Upper lobe of right lung (tissue), 1 donor: ENCODE results near the gene WFDC1. TPM values are rescaled to one million over a fixed set of nuclear protein-coding genes. Genes with fewer than 3 reads are reported as not detected.

Experiments used
- ATAC-seq: fragments of 200-7000 bp; cut with Tn5 transposase; one replicate; pipeline ENCODE4 v1.9.1; 2020; ENCODE audit warnings: mild to moderate bottlenecking, moderate library complexity
- DNase-seq: peaks from one replicate; pipeline ENCODE4 v3.0.0-alpha.2; 2020
- H3K27ac ChIP-seq: fragments of 200-600 bp; one replicate; pipeline ENCODE4 v1.8.0; 2022
- H3K27me3 ChIP-seq: fragments of 200-600 bp; one replicate; pipeline ENCODE4 v1.8.0; 2022; ENCODE audit warnings: mild to moderate bottlenecking
- H3K36me3 ChIP-seq: fragments of 200-600 bp; one replicate; pipeline ENCODE4 v1.8.0; 2022
- H3K4me1 ChIP-seq: fragments of 200-600 bp; one replicate; pipeline ENCODE4 v1.8.0; 2022
- H3K4me3 ChIP-seq: fragments of 200-600 bp; one replicate; pipeline ENCODE4 v1.8.0; 2022; ENCODE audit warnings: mild to moderate bottlenecking
- H3K9me3 ChIP-seq: fragments of 200-600 bp; one replicate; pipeline ENCODE4 v1.8.0; 2022
- CTCF ChIP-seq: fragments of 200-600 bp; IDR thresholded peaks from one replicate; pipeline ENCODE4 v1.8.0; 2022; ENCODE audit warnings: antibody characterized with exemption
- intact Hi-C: fragments of 100-400 bp; cut with DNase I; formaldehyde crosslinking; loops from one replicate; pipeline ENCODE4 v1.11.0; 2022
- total RNA-seq: library from RNA; stranded (reverse); fragmentation: NEBNext Ultra II Directional; extraction: Animal tissue kit (Norgen Biotek cat#: 25700); gene quantifications from one replicate; pipeline ENCODE4 v1.2.1, GENCODE V29; 2021
- donor health status: DM: no; HTN: yes; CAD: no; lungs with severe emphysema.

WFDC1 gene
- total RNA-seq, 1 donor from 2014 or later: 26.0 TPM

- Histone ChIP-seq H3K4me3 (no peak overlapping the region), H3K27me3 (no peaks in the 10 kb centered on the region), H3K4me1 (peaks cover 5% of the 10 kb centered on the region), H3K36me3 (no peaks in the 10 kb centered on the region), H3K27ac (no peak overlapping the region), H3K9me3 (no peaks in the 10 kb centered on the region)
- ATAC-seq (no peak), DNase-seq (peak; percentile 7)
- intact Hi-C loops: no loop called here
- no peak for TF ChIP-seq CTCF
Measured at GRCh38 chr16:84314373-84314772, 19.7 kb downstream of the WFDC1 start.

- H3K4me1 ChIP-seq: peaks cover 5% of the 10 kb centered on the region
- no peak for TF ChIP-seq CTCF
- H3K9me3 ChIP-seq: no peaks in the 10 kb centered on the region
- no peak overlapping the region for H3K4me3 ChIP-seq
- DNase-seq (peak; percentile 13), ATAC-seq (no peak)
- no peaks in the 10 kb centered on the region for H3K27me3 ChIP-seq
- no peak overlapping the region for H3K27ac ChIP-seq
- no peaks in the 10 kb centered on the region for H3K36me3 ChIP-seq
- intact Hi-C loops: no loop called here
Measured at GRCh38 chr16:84314814-84315213, 20.1 kb downstream of the WFDC1 start.

GRCh38 chr16:84315422-84315821 is 20.7 kb downstream of the WFDC1 start:
- H3K4me3 ChIP-seq: no peak overlapping the region

GRCh38 chr16:84318091-84318975 is 23.7 kb downstream of the WFDC1 start:
- no peak for ATAC-seq
- no peak overlapping the region for H3K27ac ChIP-seq
- no peaks in the 10 kb centered on the region for H3K9me3 ChIP-seq
- H3K27me3 ChIP-seq: no peaks in the 10 kb centered on the region
- no peaks in the 10 kb centered on the region for H3K36me3 ChIP-seq
- intact Hi-C loops: no loop called here
- no peak overlapping the region for H3K4me3 ChIP-seq
- peak; percentile 56 for DNase-seq
- H3K4me1 ChIP-seq: no peaks in the 10 kb centered on the region
- TF ChIP-seq CTCF: no peak

More at GRCh38 chr16:84315422-84315821, 20.7 kb downstream of the WFDC1 start:
- no peak for TF ChIP-seq CTCF
- H3K4me1 ChIP-seq: peaks cover 5% of the 10 kb centered on the region
- H3K9me3 ChIP-seq: no peaks in the 10 kb centered on the region
- DNase-seq: peak; percentile 13
- intact Hi-C loops: no loop called here
- no peak overlapping the region for H3K27ac ChIP-seq
- no peaks in the 10 kb centered on the region for H3K36me3 ChIP-seq
- ATAC-seq: no peak
- no peaks in the 10 kb centered on the region for H3K27me3 ChIP-seq

GRCh38 chr16:84319146-84319760 is 24.6 kb downstream of the WFDC1 start:
- DNase-seq: peak; percentile 50
- Histone ChIP-seq H3K9me3 (no peaks in the 10 kb centered on the region), H3K27me3 (no peaks in the 10 kb centered on the region), H3K4me3 (no peak overlapping the region), H3K27ac (no peak overlapping the region), H3K36me3 (no peaks in the 10 kb centered on the region), H3K4me1 (no peaks in the 10 kb centered on the region)
- intact Hi-C loops: no loop called here
- peak; percentile 19 for ATAC-seq
- TF ChIP-seq CTCF: no peak
